ENCODE measurements around the gene TOR1AIP1. TPM values are rescaled to one million over a fixed set of nuclear protein-coding genes. Genes with fewer than 3 reads are reported as not detected.

TOR1AIP1 gene
- polyA plus RNA-seq, 2 of the 4 experiments (the other 2 are of a cell fraction): 31.3 to 38.4 TPM

DNA sequence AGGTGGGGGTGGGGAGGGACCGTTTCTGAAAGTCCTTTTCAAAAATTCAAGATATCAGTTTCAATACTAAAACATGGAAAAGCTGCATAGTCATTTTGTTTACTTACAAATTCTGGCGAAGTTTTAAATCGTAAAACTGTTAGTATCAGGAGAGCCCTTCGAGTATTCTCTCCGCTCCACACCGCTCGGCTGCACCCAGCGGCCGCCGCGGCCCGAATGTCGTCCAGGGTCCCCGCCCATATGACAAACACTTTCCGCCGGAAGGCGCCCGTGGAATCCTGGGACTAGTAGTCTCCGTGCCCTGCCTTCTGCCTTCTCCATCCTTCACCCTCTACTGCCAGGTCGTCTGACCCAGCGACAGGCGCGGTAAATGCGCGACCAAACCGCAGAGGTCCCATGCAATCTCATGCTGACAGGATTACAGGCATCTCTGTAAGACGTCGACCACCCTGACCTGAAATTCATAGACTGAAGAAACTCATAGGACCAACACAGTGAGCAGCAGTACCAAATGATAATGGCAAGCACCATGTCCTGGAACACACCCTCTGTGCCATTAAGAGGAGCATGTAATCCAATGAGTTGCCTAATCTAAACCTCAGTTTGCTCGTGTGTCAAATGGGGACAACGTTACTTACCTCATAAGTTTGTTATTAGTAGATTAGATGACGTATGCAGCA is 4.4 kb upstream of the TOR1AIP1 start, which contains the start of gene TOR1AIP2:
Gene TOR1AIP2, minus strand, starts transcription at position 218 of the 680 bp plus-strand sequence. CDS start 25,138 bp downstream, outside the sequence.
- FAIRE-seq: no peak
- 2% methylated on average over 31 of the region's 31 CpGs for WGBS (ENCODE audit: missing lambda C conversion rate)
- peak; percentile 79 for ATAC-seq
- ChIA-PET POLR2A (interaction anchor here (0.7 kb wide), 1 partner anchor 170 kb away, joined by 4 read pairs; no protein-coding TSS in a partner anchor), CTCF (interaction anchor here (2.3 to 2.9 kb wide), 2 partner anchors 10 to 301 kb away, joined by 8 to 14 read pairs; no protein-coding TSS in a partner anchor)
- H3K4me3 ChIP-seq: peak within 1 kb of the TSS; percentile 76
- peak within 1 kb of the TSS; percentile 82 for H3K4me2 ChIP-seq
- peak within 1 kb of the TSS; percentile 72 to 84 for H3K27ac ChIP-seq
- no peaks in the 10 kb centered on the region for H3K9me3 ChIP-seq
- H3K4me1 ChIP-seq: peaks cover 53% of the 10 kb centered on the region
- peak; percentile 81 to 86 for DNase-seq (ENCODE audit: low read depth in 1 of 2, low spot score in 1 of 2)
- TF ChIP-seq CEBPB (IDR thresholded peaks at IDR 0.05): no peak
- no peak for TF ChIP-seq ESRRA (IDR thresholded peaks at IDR 0.05; ENCODE audit: borderline replicate concordance, low read length)
- no peak for TF ChIP-seq MAZ (IDR thresholded peaks at IDR 0.05; ENCODE audit: borderline replicate concordance, low read depth, low read length)
- TF ChIP-seq, protein P1, sequence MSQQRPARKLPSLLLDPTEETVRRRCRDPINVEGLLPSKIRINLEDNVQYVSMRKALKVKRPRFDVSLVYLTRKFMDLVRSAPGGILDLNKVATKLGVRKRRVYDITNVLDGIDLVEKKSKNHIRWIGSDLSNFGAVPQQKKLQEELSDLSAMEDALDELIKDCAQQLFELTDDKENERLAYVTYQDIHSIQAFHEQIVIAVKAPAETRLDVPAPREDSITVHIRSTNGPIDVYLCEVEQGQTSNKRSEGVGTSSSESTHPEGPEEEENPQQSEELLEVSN (IDR thresholded peaks at IDR 0.05; ENCODE audit: borderline replicate concordance, low read depth): no peak
- TF ChIP-seq POLR2A (IDR thresholded peaks at IDR 0.05; ENCODE audit: low read length): peak; percentile 91
- TF ChIP-seq FOSB (CRISPR knock-in tag; IDR thresholded peaks at IDR 0.05): no peak
- TF ChIP-seq MYC (IDR thresholded peaks at IDR 0.05; ENCODE audit: borderline replicate concordance, low read length): 0 out of 2 replicates have a peak, but pooled peaks have one; percentile 41
- peak; percentile 73 for TF ChIP-seq MAX (IDR thresholded peaks at IDR 0.05)
- no peak for TF ChIP-seq KDM5A (IDR thresholded peaks at IDR 0.05)
- TF ChIP-seq RNF2 (IDR thresholded peaks at IDR 0.05; ENCODE audit: borderline replicate concordance, low read depth): no peak
- TF ChIP-seq CTCF (IDR thresholded peaks at IDR 0.05): no peak
- TF ChIP-seq TP53 (CRISPR knock-in tag; IDR thresholded peaks at IDR 0.05): no peak
- no peak for TF ChIP-seq EHF (CRISPR knock-in tag; IDR thresholded peaks at IDR 0.05)
- TF ChIP-seq NFE2L2 (conservative IDR thresholded peaks at IDR 0.05; ENCODE audit: low read length): no peak
- TF ChIP-seq ZC3H11A (IDR thresholded peaks at IDR 0.05): no peak
- no peak for TF ChIP-seq HDAC2 (IDR thresholded peaks at IDR 0.05)
- no peak for TF ChIP-seq CHD2 (IDR thresholded peaks at IDR 0.05; ENCODE audit: low read length, partially characterized antibody)
- peak; percentile 75 to 86 for TF ChIP-seq JUN (IDR thresholded peaks at IDR 0.05)
- no peak for TF ChIP-seq RCOR1 (IDR thresholded peaks at IDR 0.05; ENCODE audit: low read depth, low read length)
- no peak for TF ChIP-seq ZFP36 (IDR thresholded peaks at IDR 0.05; ENCODE audit: borderline replicate concordance, partially characterized antibody)
- no peak for TF ChIP-seq SMC3 (IDR thresholded peaks at IDR 0.05)
- TF ChIP-seq HMGXB4 (CRISPR knock-in tag; IDR thresholded peaks at IDR 0.05; ENCODE audit: borderline replicate concordance): no peak
- TF ChIP-seq, protein P2, sequence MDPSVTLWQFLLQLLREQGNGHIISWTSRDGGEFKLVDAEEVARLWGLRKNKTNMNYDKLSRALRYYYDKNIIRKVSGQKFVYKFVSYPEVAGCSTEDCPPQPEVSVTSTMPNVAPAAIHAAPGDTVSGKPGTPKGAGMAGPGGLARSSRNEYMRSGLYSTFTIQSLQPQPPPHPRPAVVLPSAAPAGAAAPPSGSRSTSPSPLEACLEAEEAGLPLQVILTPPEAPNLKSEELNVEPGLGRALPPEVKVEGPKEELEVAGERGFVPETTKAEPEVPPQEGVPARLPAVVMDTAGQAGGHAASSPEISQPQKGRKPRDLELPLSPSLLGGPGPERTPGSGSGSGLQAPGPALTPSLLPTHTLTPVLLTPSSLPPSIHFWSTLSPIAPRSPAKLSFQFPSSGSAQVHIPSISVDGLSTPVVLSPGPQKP (IDR thresholded peaks at IDR 0.05; ENCODE audit: low read depth, low read length): no peak
- TF ChIP-seq HOXB5 (CRISPR knock-in tag; IDR thresholded peaks at IDR 0.05): no peak
- TF ChIP-seq HOXB13 (CRISPR knock-in tag; IDR thresholded peaks at IDR 0.05; ENCODE audit: low read depth): no peak
- TF ChIP-seq CBX8 (IDR thresholded peaks at IDR 0.05): no peak
- TF ChIP-seq ZNF302 (CRISPR knock-in tag; IDR thresholded peaks at IDR 0.05): no peak
- no peak for TF ChIP-seq NPAS2 (CRISPR knock-in tag; IDR thresholded peaks at IDR 0.05; ENCODE audit: borderline replicate concordance)
- no peak for TF ChIP-seq RAD21 (conservative IDR thresholded peaks at IDR 0.05 in 1 of 2, IDR thresholded peaks at IDR 0.05 in 1 of 2)
- no peak for TF ChIP-seq EP300 (IDR thresholded peaks at IDR 0.05)
- TF ChIP-seq REST (IDR thresholded peaks at IDR 0.05): no peak
- TF ChIP-seq POLR2AphosphoS2 (conservative IDR thresholded peaks at IDR 0.05; ENCODE audit: low read length): no peak
- TF ChIP-seq KDM1A (IDR thresholded peaks at IDR 0.05; ENCODE audit: low read depth): no peak; the same call in 1 of the 2 replicates
